GM19452 (cell line): Measurements from ENCODE around the gene CCDC116.

ENCODE experiments used
- ATAC-seq: cut with Tn5 transposase; IDR thresholded peaks from one replicate; pipeline ENCODE4 v1.9.1; 2021; ENCODE audit not compliant: unreplicated experiment

CCDC116 gene

GRCh38 chr22:21650823-21651520 is 18.4 kb downstream of the CCDC116 start:
- no peak for ATAC-seq

GRCh38 chr22:21651521-21652009 is 19.0 kb downstream of the CCDC116 start:
- peak; percentile 27 for ATAC-seq

GRCh38 chr22:21652010-21652546 is 19.5 kb downstream of the CCDC116 start:
- ATAC-seq, result peak; percentile 82

- ATAC-seq, result no peak
Measured at GRCh38 chr22:21652547-21653545, 20.3 kb downstream of the CCDC116 start.

GRCh38 chr22:21657020-21657359 is 24.4 kb downstream of the CCDC116 start:
- no peak for ATAC-seq

- ATAC-seq, result peak; percentile 78
Measured at GRCh38 chr22:21657360-21658032, 24.9 kb downstream of the CCDC116 start.

GRCh38 chr22:21659864-21660525 is 27.4 kb downstream of the CCDC116 start:
- ATAC-seq, result no peak

- no peak for ATAC-seq
Measured at GRCh38 chr22:21660904-21661303, 28.3 kb downstream of the CCDC116 start.

GRCh38 chr22:21661991-21662390 is 29.4 kb downstream of the CCDC116 start:
- ATAC-seq, result no peak

- ATAC-seq, result no peak
Measured at GRCh38 chr22:21663738-21664137, 31.2 kb downstream of the CCDC116 start.

GRCh38 chr22:21665047-21665851 is 32.7 kb downstream of the CCDC116 start:
- ATAC-seq, result no peak

- ATAC-seq, result no peak
Measured at GRCh38 chr22:21666786-21667185, 34.2 kb downstream of the CCDC116 start.

GRCh38 chr22:21669026-21669425 is 36.5 kb downstream of the CCDC116 start:
- ATAC-seq, result no peak

GRCh38 chr22:21672107-21672629 is 39.6 kb downstream of the CCDC116 start:
- no peak for ATAC-seq

- no peak for ATAC-seq
Measured at GRCh38 chr22:21673534-21674321, 41.2 kb downstream of the CCDC116 start.

GRCh38 chr22:21674638-21675245 is 42.2 kb downstream of the CCDC116 start:
- no peak for ATAC-seq

GRCh38 chr22:21677606-21678443 is 45.3 kb downstream of the CCDC116 start:
- no peak for ATAC-seq
